ENCODE results near the gene ST7. TPM values are rescaled to one million over a fixed set of nuclear protein-coding genes. Genes with fewer than 3 reads are reported as not detected.
A peak's percentile ranks its signal among the peaks of the same experiment; 100 is the strongest.

Gene ST7
- total RNA-seq, 1 donor from 2014 or later = 39.3 TPM

GRCh38 chr7:116929914-116930913 is 23.1 kb upstream of the ST7 start:
- Mint-ChIP-seq H3K9me3 (ENCODE audit: unreplicated experiment) (no peaks in the 10 kb centered on the region), H3K27ac (ENCODE audit: unreplicated experiment) (no peak overlapping the region), H3K27me3 (ENCODE audit: low read depth, unreplicated experiment) (no peaks in the 10 kb centered on the region), H3K36me3 (ENCODE audit: low read depth, unreplicated experiment) (no peaks in the 10 kb centered on the region), H3K4me1 (ENCODE audit: low read depth, unreplicated experiment) (no peaks in the 10 kb centered on the region), H3K4me3 (ENCODE audit: unreplicated experiment) (no peak overlapping the region)
- H3K27me3 ChIP-seq (ENCODE audit: insufficient read depth, low read length) = peaks cover 2% of the 10 kb centered on the region
- no peaks in the 10 kb centered on the region for H3K4me1 ChIP-seq (ENCODE audit: insufficient read depth, low read length)
- no peaks in the 10 kb centered on the region for H3K9me3 ChIP-seq (ENCODE audit: insufficient read depth, low read depth, low read length)
- FAIRE-seq (peak; percentile 49), DNase-seq (ENCODE audit: low read depth) (peak; percentile 40)
- H4K20me1 ChIP-seq (ENCODE audit: insufficient read depth, low read length) = no peaks in the 10 kb centered on the region
- no peak overlapping the region for H3K4me3 ChIP-seq (ENCODE audit: insufficient read depth, low read depth, low read length)
- peak overlapping the region; percentile 51 for H2AFZ ChIP-seq (ENCODE audit: low read depth, low read length)
- no peaks in the 10 kb centered on the region for H3K79me2 ChIP-seq (ENCODE audit: insufficient read depth, low read length)
- no peak overlapping the region for H3K9ac ChIP-seq (ENCODE audit: low read length)
- no peaks in the 10 kb centered on the region for H3K36me3 ChIP-seq (ENCODE audit: insufficient read depth, low read length)
- H3K4me2 ChIP-seq (ENCODE audit: low read length) = peak overlapping the region; percentile 68
- H3K27ac ChIP-seq (ENCODE audit: low read depth, low read length) = no peak overlapping the region
- TF ChIP-seq EZH2 (IDR thresholded peaks at IDR 0.05; ENCODE audit: insufficient read depth, low read length) = no peak
- peak; percentile 92 for TF ChIP-seq CTCF (IDR thresholded peaks at IDR 0.05; ENCODE audit: insufficient read depth, low read depth, low read length)

GRCh38 chr7:116932566-116932965 is 20.7 kb upstream of the ST7 start:
- Mint-ChIP-seq H3K36me3 (ENCODE audit: low read depth, unreplicated experiment) (no peaks in the 10 kb centered on the region), H3K4me1 (ENCODE audit: low read depth, unreplicated experiment) (peaks cover 2% of the 10 kb centered on the region), H3K27me3 (ENCODE audit: low read depth, unreplicated experiment) (peaks cover 2% of the 10 kb centered on the region), H3K4me3 (ENCODE audit: unreplicated experiment) (no peak overlapping the region), H3K9me3 (ENCODE audit: unreplicated experiment) (no peaks in the 10 kb centered on the region), H3K27ac (ENCODE audit: unreplicated experiment) (no peak overlapping the region)
- Histone ChIP-seq H3K4me2 (ENCODE audit: low read length) (no peak overlapping the region), H3K4me1 (ENCODE audit: insufficient read depth, low read length) (no peaks in the 10 kb centered on the region), H2AFZ (ENCODE audit: low read depth, low read length) (no peak overlapping the region), H3K4me3 (ENCODE audit: insufficient read depth, low read depth, low read length) (no peak overlapping the region), H3K9ac (ENCODE audit: low read length) (no peak overlapping the region), H3K9me3 (ENCODE audit: insufficient read depth, low read depth, low read length) (no peaks in the 10 kb centered on the region), H3K79me2 (ENCODE audit: insufficient read depth, low read length) (no peaks in the 10 kb centered on the region), H3K27ac (ENCODE audit: low read depth, low read length) (no peak overlapping the region), H3K27me3 (ENCODE audit: insufficient read depth, low read length) (peaks cover 2% of the 10 kb centered on the region), H3K36me3 (ENCODE audit: insufficient read depth, low read length) (no peaks in the 10 kb centered on the region), H4K20me1 (ENCODE audit: insufficient read depth, low read length) (no peaks in the 10 kb centered on the region)
- TF ChIP-seq CTCF (IDR thresholded peaks at IDR 0.05; ENCODE audit: insufficient read depth, low read depth, low read length) (no peak), EZH2 (IDR thresholded peaks at IDR 0.05; ENCODE audit: insufficient read depth, low read length) (no peak)
- FAIRE-seq = no peak
- no peak for DNase-seq (ENCODE audit: low read depth)

- no peaks in the 10 kb centered on the region for H3K9me3 Mint-ChIP-seq (ENCODE audit: unreplicated experiment)
- TF ChIP-seq EZH2 (IDR thresholded peaks at IDR 0.05; ENCODE audit: insufficient read depth, low read length) = no peak
- no peak for TF ChIP-seq CTCF (IDR thresholded peaks at IDR 0.05; ENCODE audit: insufficient read depth, low read depth, low read length)
- H3K27ac Mint-ChIP-seq (ENCODE audit: unreplicated experiment) = no peak overlapping the region
- no peak overlapping the region for H3K4me3 Mint-ChIP-seq (ENCODE audit: unreplicated experiment)
- Histone ChIP-seq H3K4me3 (ENCODE audit: insufficient read depth, low read depth, low read length) (no peak overlapping the region), H3K36me3 (ENCODE audit: insufficient read depth, low read length) (no peaks in the 10 kb centered on the region), H3K27ac (ENCODE audit: low read depth, low read length) (no peak overlapping the region), H3K9me3 (ENCODE audit: insufficient read depth, low read depth, low read length) (no peaks in the 10 kb centered on the region), H4K20me1 (ENCODE audit: insufficient read depth, low read length) (no peaks in the 10 kb centered on the region), H3K9ac (ENCODE audit: low read length) (no peak overlapping the region), H3K4me2 (ENCODE audit: low read length) (no peak overlapping the region), H3K27me3 (ENCODE audit: insufficient read depth, low read length) (peaks cover 2% of the 10 kb centered on the region), H3K79me2 (ENCODE audit: insufficient read depth, low read length) (no peaks in the 10 kb centered on the region), H3K4me1 (ENCODE audit: insufficient read depth, low read length) (no peaks in the 10 kb centered on the region), H2AFZ (ENCODE audit: low read depth, low read length) (no peak overlapping the region)
- H3K36me3 Mint-ChIP-seq (ENCODE audit: low read depth, unreplicated experiment) = no peaks in the 10 kb centered on the region
- H3K27me3 Mint-ChIP-seq (ENCODE audit: low read depth, unreplicated experiment) = peaks cover 2% of the 10 kb centered on the region
- FAIRE-seq (no peak), DNase-seq (ENCODE audit: low read depth) (no peak)
- peaks cover 2% of the 10 kb centered on the region for H3K4me1 Mint-ChIP-seq (ENCODE audit: low read depth, unreplicated experiment)
Observed at GRCh38 chr7:116933465-116933864, 19.8 kb upstream of the ST7 start.
